CD4-positive, alpha-beta T cell treated with Interleukin-12 subunit alpha and Interleukin-12 subunit beta, for 1 hour (primary cell): ENCODE measurements around the gene TECTB.
"Not testable (repeated sequence)": the region's sequence is repeated elsewhere in the genome, so short reads cannot be mapped to it uniquely, and the experiment has no call there.

Experiments used
- DNase-seq: peaks from one replicate; pipeline ENCODE4 v3.0.0-alpha.2; 2020

Gene TECTB

GRCh38 chr10:112283100-112283499 lies at the start of gene TECTB:
Gene TECTB (plus strand): TSS chr10:112283400. CDS start chr10:112283735, 335 bp downstream.
- DNase-seq = no peak

DNA sequence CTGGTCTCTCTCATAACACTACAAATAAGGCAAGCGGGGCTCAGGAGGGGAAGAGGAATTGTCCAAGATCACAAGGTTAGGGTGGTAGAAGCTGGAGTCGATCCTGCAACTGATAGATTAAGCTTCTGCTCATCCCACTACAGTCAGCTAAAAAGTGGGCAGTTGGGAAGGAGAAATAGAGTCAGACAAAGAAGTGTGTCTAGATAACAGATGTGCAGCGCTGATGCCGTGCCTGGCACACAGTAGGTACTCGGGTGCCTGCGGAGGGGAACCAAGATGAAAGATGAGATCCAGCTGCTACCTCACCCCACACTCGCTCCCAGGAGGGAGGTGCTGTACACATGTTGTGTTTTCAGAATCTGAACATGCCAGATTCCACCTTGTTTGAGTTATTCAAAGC lies 48.1 kb upstream of the TECTB start:
- DNase-seq = no peak

DNA sequence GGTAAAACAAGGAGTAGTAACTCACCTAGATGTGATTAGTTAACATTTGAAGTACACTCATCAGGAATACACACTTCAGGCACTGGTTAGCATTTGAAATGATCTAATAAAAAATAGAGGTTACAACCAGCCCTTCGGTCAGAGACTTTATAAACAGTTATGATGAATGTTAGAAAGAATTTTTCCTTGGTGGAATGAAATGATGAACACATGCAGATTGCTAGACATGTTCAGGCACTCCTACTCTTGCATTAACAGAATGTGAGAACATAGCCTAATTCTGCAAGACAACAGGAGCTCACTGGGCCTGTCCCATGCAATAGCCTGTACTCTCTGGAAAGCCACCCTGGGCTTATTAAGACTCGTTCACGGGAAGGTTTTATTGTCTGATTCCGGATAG lies 47.3 kb upstream of the TECTB start:
- no peak for DNase-seq

- DNase-seq = no peak
These were observed 46.7 kb upstream of the TECTB start for GRCh38 chr10:112236486-112236885.

- DNase-seq = no peak
These were observed 43.9 kb upstream of the TECTB start for GRCh38 chr10:112239347-112239746.

- DNase-seq = no peak
These were observed 42.8 kb upstream of the TECTB start for GRCh38 chr10:112240441-112240840.

DNA sequence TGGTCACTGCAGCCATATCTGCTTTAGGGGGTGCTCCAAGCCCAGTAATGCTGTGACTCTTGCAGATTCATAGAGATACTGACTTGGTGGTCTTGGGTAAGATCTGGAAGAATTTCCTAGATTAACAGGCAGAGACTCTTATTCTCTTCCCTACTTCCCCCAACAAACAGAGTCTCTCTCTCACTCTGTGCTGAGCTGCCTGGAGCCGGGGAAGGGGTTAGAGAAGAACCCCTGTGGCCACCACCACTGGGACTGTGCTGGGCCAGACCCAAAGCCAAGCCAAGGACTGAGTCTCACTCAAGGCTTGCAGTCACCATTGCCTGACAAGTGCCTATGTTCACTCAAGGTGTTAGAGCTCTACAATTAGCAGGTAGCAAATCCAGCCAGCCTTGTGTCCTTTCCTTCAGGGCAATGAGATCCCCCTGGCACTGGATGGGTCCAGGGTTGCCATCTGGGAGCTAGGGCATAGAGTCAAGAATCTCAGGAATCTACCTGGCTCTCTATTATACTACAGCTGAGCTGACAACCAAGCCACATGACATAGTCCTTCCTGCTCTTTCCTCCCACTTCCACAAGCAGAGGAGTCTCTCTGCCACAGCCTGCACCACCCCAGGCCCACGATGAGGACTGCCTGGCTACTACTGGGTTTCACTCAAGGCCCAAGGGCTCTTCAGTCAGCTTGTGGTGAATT lies 41.4 kb upstream of the TECTB start:
- no peak for DNase-seq

GRCh38 chr10:112242769-112243168 lies 40.4 kb upstream of the TECTB start:
- DNase-seq = no peak

DNA sequence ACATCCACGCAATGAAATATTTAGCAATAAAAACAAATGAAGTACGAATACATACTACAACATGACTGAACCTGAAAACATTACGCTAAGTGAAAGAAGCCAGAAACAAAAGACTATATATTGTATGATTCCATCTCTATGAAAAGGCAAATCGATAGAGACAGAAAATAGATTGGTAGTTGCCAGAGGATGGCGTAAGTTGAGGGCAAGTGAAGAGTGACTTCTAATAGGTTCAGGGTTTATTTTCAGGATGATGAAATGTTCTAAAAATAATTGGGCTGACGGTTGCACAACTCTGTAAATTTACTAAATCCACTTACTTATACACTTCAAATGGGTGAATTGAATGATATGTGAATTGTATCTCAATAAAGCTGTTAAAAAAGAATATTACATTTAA lies 39.5 kb upstream of the TECTB start:
- DNase-seq = no peak

DNA sequence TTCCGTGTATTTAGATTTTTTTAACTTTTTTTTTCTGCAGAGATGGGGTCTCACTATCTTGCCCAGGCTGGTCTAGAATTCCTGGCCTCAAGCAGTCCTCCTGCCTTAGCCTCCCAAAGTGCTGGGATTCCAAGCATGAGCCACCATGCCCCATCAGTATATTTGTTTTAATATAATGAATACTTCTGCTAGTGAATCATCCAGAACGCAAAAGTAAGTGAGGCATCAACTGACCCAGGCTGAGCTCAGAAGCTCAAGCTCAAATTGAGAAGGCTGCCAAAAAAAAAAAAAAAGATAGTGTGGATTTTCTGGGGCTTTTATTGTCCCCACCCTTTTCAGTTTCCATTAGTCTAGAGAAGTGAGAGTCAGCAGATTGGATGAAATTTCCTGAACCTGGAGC lies 39.0 kb upstream of the TECTB start:
- no peak for DNase-seq

DNA sequence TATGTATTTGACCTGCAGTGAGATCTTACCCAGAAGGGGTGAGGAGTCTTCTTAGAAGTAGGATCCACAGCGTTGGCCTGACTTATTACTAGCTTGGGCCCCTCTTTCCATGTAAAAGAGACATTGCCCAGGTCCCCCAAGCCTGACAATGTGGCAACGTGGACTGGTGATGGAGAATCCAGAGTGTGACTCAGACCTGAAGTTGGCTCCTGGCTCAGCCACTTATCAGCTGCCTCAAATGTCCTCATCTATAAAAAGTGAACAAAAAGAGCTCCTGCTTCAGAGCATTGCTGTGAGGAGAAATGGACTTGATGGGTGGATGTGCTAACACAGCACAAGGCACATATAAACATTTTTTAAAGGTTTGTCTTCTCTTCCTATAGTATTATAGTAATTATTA lies 35.4 kb upstream of the TECTB start:
- no peak for DNase-seq

- no peak for DNase-seq
These were observed 34.5 kb upstream of the TECTB start for GRCh38 chr10:112248584-112249295.

DNA sequence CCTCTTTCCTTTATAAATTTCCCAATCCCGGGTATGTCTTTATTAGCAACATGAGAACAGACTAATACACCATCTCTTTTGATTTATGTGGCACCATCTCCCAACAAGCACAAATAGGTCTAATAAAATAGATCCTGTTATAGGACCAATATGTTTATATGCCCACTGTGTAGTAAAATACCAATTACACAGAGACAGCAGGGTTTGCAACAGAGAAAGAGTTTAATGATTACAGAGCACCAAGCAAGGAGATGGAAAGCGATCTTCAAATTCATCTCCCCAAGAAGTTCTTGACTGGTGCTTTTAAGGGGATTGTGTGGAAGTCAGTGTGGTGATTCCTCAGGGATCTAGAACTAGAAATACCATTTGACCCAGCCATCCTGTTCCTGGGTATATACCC lies 33.5 kb upstream of the TECTB start:
- no peak for DNase-seq

DNA sequence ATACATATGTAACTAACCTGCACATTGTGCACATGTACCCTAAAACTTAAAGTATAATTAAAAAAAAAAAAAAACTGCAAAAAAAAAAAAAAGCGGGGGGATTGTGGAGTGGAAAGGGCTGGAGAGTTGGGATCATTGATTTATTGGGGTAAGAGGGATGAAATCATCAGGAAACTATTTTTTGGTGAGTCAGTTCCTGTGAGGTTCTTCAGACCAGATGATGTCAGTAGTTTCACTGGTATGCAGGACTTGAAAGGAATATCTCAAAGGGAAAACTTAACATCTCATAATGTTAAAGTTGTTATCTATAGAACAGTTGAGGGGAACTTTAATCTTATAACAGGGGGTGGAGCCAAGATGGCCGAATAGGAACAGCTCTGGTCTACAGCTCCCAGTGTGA lies 32.6 kb upstream of the TECTB start:
- DNase-seq = no peak

DNA sequence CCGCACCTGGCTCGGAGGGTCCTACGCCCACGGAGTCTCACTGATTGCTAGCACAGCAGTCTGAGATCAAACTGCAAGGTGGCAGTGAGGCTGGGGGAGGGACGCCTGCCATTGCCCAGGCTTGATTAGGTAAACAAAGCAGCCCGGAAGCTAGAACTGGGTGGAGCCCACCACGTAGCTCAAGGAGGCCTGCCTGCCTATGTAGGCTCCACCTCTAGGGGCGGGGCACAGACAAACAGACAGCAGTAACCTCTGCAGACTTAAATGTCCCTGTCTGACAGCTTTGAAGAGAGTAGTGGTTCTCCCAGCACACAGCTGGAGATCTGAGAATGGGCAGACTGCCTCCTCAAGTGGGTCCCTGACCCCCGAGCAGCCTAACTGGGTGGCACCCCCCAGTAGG lies 32.0 kb upstream of the TECTB start:
- DNase-seq = not testable (repeated sequence)

DNA sequence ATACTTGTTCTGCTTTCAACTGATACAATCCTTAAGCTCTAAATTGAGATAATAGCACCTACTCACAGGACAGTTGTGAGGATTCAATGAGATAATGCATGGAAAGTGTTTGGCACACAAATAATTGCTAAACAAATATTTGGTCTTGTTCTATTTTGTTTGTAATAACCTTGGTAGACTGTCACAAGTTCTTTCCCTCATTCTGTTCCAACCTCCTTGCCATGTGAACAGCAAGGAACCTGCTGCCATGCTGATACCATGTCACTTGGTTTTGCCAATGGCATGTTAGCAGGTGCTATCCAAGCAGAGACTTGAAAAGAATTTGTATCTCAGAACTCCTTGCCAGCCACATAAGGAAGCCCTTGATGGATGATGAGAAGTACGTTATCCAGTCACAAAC lies 24.8 kb upstream of the TECTB start:
- DNase-seq = no peak

GRCh38 chr10:112259688-112260087 lies 23.5 kb upstream of the TECTB start:
- no peak for DNase-seq

DNA sequence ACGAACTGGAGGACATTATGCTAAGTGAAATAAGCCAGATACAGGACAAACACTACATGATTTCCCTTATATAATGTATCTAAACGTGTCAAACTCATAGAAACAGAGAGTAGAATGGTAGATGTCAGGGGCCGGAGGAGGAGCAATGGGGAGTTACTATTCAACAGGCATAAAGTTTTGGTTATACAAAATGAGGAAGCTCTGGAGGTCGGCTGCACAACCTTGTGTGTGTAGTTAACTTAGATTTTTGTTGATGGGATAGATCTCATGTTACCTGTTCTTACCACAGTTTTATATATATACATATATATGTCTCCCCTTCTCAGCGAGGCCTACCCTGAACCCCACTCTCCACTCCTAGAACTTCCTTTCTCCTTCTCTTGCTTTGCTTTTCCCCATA lies 22.4 kb upstream of the TECTB start:
- no peak for DNase-seq

DNA sequence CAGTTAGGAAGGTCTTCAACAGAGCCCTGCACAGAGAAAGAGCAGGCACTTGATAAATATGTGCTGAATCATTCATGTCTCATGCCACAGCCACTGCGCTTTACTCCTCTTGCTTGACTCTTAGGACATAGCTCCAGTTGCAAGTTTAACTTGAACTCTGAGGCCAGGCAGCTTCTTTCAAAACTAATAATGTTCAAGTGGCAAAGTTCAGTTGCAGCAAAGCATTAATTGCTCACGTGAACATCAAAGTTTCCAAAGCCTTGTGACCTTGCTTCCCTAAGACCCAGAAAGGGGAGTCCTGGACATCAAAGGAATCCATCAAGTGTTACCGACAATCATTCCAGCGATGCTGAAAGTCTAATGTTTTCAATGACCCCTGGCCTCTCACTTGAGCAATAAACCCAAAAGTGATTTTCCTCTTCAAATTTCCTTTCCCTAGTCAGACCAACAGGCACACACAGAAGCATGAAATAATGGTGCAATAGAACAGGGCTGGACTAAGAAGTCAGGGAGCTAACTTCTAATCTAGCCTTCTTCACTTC lies 21.8 kb upstream of the TECTB start:
- no peak for DNase-seq

DNA sequence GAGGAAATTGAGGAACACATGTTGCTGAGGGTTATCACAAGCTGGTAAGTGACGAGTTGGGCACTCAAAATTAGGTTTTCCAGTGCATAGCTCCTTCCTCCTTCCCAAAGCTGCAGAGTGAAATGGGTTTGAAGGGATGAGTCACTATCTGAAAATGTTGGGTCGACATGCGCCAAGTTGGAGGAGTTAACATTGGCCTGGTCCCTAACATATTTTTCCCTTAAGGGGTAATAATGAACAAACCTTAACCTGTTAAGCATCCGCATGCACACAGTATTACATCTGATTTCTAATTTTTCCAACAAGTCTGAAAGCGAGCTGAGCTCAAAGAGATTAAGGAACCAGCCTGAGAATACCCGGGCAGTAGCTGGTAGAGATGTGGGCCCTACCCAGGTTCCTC lies 20.7 kb upstream of the TECTB start:
- DNase-seq = no peak

DNA sequence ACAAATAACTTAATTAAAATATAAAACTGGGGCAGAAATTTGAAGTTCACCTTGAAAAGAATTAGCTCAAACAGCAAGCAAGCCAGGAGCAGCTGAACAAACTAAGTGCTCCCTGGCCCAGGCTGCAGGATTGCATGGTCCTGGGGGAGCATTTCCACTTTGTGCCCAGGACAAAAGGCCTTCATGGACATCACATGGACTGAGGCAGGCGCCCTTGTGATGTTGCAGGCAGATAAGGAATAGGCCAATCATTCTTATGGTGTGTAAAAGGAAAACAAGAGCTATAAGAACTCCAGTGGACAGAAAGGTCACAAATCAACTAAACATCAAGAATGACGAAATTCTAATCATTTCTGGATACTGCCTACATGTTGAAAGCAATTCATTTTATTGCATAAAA lies 17.5 kb upstream of the TECTB start:
- no peak for DNase-seq

DNA sequence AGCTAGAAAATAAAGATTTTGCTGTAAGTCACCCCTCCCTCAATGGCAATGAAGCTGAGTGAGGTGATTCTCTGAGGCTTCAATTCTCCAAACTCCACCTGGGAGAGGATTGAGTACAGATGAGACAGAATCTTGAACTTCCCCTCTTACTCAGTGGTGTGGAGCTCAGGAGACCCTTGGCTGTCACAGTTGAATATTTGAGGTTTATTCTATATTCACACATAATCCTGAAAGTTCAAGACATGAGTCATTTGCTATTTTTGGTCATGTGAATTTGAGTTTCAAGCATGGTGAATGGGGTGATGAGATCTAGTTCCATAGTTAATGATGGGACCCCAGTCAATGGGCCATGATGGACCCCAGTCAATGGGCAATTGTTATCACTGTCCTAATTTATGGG lies 13.9 kb upstream of the TECTB start:
- DNase-seq = no peak

GRCh38 chr10:112271982-112272381 lies 11.2 kb upstream of the TECTB start:
- no peak for DNase-seq

GRCh38 chr10:112274831-112275230 lies 8.4 kb upstream of the TECTB start:
- DNase-seq = no peak
